A172 (cell line): ENCODE measurements around the gene ZNF664. TPM values are rescaled to one million over a fixed set of nuclear protein-coding genes. Genes with fewer than 3 reads are reported as not detected.

Experiments used
- DNase-seq: peaks from one replicate; pipeline ENCODE4 v3.0.0-alpha.2; 2015; ENCODE audit warnings: low spot score
- total RNA-seq: library from RNA; depleted of rRNA; stranded (reverse); fragments of >200 nt; shearing (Covaris generic); gene quantifications from 2 replicates; pipeline ENCODE4 v1.2.3, GENCODE V29; 2014

Gene ZNF664
- total RNA-seq, 1 experiment from 2014 or later = 70.0 TPM

- no peak for DNase-seq
Observed at GRCh38 chr12:124033859-124034258, 60.8 kb downstream of the ZNF664 start.

GRCh38 chr12:124034297-124034696 lies 61.3 kb downstream of the ZNF664 start:
- DNase-seq = no peak

- no peak for DNase-seq
Observed at GRCh38 chr12:124035163-124035562, 62.1 kb downstream of the ZNF664 start.

GRCh38 chr12:124036171-124036598 lies 63.2 kb downstream of the ZNF664 start:
- no peak for DNase-seq

DNA sequence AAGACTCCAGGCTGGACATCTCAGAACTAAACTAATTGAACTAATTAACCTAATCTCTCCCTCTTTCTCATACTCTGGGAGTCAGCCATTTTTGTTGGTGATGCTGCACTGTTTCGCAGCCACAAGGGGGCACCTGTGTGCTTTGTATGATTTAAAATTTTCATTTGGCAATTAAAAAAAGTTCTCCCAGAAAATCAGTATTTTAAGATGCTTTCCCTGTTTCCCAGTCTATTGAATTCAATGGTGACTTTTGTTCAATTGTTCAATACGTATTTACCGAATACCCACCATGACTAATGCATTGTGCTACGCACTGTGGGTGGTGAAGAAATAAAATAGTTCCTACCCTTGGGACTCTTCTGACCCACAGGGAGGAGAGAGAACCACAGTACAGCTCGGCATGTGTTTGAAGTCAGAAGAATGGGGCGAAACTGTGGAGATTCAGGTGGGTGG lies 63.7 kb downstream of the ZNF664 start:
- peak; percentile 22 for DNase-seq

DNA sequence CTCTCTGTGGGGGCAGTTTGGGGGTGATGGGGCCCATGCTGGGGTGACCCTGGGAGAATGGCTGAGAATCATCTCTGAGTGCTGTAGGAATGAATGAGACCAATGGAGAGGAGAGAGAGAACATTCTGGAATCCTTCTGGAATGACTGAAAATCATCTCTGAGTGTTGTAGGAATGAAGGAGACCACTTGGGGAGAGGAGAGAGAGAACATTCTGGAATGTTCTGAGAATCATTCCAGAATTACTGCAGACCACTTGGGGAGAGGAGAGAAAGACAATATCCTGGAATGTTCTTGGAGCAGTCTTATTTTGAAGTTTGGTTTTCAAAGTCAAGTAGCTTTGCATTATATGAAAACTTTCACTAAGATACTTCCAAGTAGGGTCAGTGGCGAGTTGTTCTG lies 64.3 kb downstream of the ZNF664 start:
- DNase-seq = no peak

GRCh38 chr12:124039276-124039675 lies 66.3 kb downstream of the ZNF664 start:
- peak; percentile 45 for DNase-seq

DNA sequence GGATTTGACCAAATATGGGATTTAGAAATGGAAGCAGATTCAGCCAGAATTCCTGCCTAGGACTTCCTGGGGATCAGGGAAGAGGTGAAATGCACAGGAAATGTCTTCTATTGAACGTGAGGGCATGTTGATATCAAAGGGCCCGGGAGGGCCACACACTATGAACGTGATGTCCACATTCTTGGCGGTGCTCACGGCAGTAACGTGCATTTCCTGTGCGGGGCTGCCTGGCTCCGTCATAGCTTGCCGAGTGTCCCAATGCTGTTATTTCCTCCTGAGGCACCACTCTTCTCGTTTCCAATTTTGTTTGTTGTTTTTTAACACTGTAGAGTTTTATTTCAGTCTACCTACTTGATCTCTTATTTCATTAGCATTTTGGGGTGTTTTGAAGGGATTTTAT lies 67.3 kb downstream of the ZNF664 start:
- DNase-seq = no peak

GRCh38 chr12:124040737-124041136 lies 67.7 kb downstream of the ZNF664 start:
- DNase-seq = no peak

GRCh38 chr12:124041907-124042306 lies 68.9 kb downstream of the ZNF664 start:
- no peak for DNase-seq

DNA sequence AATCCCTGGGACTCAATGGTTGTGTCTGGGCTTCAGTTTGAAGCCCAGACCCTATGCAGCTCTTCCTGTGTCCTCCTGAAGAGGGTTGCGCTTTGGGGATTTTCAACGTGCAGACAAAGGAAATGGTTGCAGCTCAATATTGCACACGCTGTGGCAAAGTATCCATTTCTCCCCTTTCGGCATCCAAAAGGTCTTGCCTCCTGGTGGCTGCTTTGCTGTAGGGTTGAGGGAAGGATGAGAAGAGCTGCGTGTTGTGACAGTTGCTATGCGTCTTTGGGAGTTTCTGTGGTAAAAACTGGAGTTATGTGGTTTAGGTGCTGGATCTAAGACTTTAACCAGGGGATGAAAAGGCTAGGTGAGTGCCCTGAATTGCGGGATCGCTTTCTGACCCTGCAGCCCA lies 71.0 kb downstream of the ZNF664 start:
- no peak for DNase-seq

GRCh38 chr12:124044809-124045321 lies 71.8 kb downstream of the ZNF664 start:
- no peak for DNase-seq

GRCh38 chr12:124045671-124046455 lies 72.8 kb downstream of the ZNF664 start:
- no peak for DNase-seq

GRCh38 chr12:124046456-124046740 lies 73.4 kb downstream of the ZNF664 start:
- DNase-seq = no peak

- DNase-seq = no peak
Observed at GRCh38 chr12:124047045-124047566, 74.1 kb downstream of the ZNF664 start.

DNA sequence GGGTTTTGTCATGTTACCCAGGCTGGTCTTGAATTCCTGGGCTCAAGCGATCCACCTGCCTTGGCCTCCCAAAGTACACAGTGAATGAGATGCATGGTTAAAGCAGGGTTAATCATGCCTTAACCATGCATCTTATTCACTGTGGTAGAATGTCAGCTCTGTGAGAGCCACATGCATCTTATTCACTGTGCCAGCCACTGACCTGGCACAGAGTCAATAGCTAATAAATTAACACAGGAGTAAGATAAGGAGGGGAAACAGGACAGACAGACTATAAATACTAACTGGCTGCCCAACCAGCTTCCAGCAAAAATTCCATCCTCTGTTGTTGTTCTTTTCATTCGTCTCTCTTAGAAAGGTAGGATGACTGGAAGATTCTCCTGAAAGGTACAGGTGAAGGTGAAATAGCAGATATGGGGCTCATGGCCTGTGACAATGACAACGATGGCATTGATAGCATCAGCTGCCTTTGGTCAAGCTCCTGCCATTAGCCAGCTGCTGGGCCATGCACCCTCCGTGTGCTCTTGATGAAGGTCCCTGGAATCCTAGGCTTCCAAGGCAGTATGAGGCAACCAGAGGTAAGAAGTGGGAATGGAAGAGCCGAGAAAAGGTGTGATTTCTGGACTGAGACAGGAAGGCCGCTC lies 76.6 kb downstream of the ZNF664 start:
- DNase-seq = peak; percentile 22

- no peak for DNase-seq
Observed at GRCh38 chr12:124053851-124054250, 80.8 kb downstream of the ZNF664 start.

- no peak for DNase-seq
Observed at GRCh38 chr12:124055066-124055465, 82.1 kb downstream of the ZNF664 start.

GRCh38 chr12:124057691-124058090 lies 84.7 kb downstream of the ZNF664 start:
- no peak for DNase-seq

DNA sequence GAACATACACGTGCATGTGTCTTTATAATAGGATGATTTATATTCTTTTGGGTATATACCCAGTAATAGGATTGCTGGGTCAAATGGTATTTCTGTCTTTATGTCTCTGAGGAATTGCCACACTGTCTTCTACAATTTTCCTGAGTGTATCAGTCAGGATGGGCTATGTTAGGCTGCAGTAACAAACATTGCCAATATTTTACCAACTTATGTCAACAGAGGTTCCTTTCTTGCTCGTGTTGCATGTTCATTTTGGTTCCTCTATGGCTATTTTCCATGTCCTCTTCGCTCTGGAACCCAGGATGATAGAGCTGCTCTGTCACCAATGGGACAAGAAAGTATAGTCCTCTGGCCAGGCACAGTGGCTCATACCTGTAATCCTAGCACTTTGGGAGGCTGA lies 86.7 kb downstream of the ZNF664 start:
- no peak for DNase-seq
